ENCODE measurements around the gene SMG6.

Gene SMG6

DNA sequence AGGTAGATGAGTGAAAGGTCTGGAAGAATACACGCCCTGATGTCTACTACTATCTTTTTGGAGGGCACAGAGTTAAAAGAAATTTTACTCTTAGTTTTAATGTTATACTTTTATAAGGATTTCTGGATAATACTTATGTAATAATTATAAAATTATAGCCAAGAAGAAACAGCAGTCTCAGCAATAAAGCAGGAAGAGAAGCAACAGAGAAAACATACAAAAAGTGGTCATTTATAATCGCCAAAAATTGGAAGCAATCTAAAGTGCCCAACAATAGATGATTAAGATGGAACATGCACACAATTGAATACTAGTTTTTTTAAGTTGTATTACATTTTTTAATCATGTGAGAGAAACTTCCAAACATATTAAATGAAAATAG lies 64.4 kb downstream of the SMG6 start:
- Histone ChIP-seq H4K20me1 (ENCODE audit: insufficient read depth, low read length) (no peaks in the 10 kb centered on the region), H3K4me1 (ENCODE audit: insufficient read depth, low read length, severe bottlenecking) (peaks cover 56% of the 10 kb centered on the region), H3K9me3 (ENCODE audit: low read length) (no peaks in the 10 kb centered on the region), H3K9me2 (ENCODE audit: low read depth, low read length) (no peaks in the 10 kb centered on the region), H3K79me2 (ENCODE audit: insufficient read depth, low read length) (no peaks in the 10 kb centered on the region), H2AFZ (ENCODE audit: low read length) (no peak overlapping the region), H3K27ac (ENCODE audit: low read depth, low read length, poor library complexity, severe bottlenecking) (peak overlapping the region; percentile 94), H3K36me3 (ENCODE audit: insufficient read depth, low read length) (peaks cover 9% of the 10 kb centered on the region; the same call in 1 of the 2 replicates), H3K9ac (ENCODE audit: low read length) (peak overlapping the region; percentile 40), H3K27me3 (ENCODE audit: insufficient read depth, low read length) (no peaks in the 10 kb centered on the region), H3K4me3 (ENCODE audit: low read depth, low read length, poor library complexity, severe bottlenecking) (peak overlapping the region; percentile 30), H3F3A (ENCODE audit: insufficient read depth, low read length) (peaks cover 10% of the 10 kb centered on the region), H3K4me2 (ENCODE audit: low read length) (peak overlapping the region; percentile 67)
- TF ChIP-seq, protein P1, sequence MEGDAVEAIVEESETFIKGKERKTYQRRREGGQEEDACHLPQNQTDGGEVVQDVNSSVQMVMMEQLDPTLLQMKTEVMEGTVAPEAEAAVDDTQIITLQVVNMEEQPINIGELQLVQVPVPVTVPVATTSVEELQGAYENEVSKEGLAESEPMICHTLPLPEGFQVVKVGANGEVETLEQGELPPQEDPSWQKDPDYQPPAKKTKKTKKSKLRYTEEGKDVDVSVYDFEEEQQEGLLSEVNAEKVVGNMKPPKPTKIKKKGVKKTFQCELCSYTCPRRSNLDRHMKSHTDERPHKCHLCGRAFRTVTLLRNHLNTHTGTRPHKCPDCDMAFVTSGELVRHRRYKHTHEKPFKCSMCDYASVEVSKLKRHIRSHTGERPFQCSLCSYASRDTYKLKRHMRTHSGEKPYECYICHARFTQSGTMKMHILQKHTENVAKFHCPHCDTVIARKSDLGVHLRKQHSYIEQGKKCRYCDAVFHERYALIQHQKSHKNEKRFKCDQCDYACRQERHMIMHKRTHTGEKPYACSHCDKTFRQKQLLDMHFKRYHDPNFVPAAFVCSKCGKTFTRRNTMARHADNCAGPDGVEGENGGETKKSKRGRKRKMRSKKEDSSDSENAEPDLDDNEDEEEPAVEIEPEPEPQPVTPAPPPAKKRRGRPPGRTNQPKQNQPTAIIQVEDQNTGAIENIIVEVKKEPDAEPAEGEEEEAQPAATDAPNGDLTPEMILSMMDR (IDR thresholded peaks at IDR 0.05; ENCODE audit: low read length): no peak
- TF ChIP-seq EZH2 (IDR thresholded peaks at IDR 0.05; ENCODE audit: borderline replicate concordance, low read length): no peak

DNA sequence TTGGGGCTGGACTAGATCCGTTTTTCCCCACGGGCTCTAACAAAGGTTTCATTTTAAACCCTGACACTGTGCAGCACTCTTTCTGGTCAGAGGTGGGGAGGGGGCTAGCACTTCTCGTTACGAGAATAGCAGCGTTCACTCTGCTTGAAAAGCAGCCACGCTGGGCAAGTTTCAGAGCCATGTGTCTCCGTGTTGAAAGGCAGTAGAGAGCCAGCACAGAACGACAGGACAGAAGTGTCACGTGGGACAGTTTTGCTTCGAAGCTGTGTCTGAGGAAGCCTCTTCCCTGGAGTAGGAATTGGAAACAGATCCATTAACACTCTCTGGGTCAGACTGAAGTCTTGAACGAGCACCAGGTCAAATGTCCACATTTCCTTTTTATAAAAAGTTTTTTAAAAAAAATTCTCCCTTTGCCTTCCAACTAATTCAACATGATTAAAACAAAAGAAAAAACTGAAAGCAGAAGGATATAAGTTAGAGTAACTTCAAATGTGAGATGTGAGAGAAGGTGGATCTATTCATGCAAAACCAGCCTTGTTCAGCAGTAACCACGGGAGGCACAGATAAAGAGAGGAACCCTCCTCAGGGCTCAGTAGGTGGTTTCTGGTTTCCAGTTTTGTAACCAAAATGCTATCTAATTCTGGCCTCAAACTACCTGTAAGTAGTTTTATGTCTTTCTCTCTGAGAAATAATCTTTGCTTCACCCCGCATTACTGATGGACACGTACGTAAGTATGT lies 65.0 kb downstream of the SMG6 start:
- Histone ChIP-seq H3K9me2 (ENCODE audit: low read depth, low read length) (no peaks in the 10 kb centered on the region), H3K4me2 (ENCODE audit: low read length) (peak overlapping the region; percentile 67), H3K36me3 (ENCODE audit: insufficient read depth, low read length) (peaks cover 9% of the 10 kb centered on the region; the same call in 1 of the 2 replicates), H3K4me1 (ENCODE audit: insufficient read depth, low read length, severe bottlenecking) (peaks cover 56% of the 10 kb centered on the region), H3K27me3 (ENCODE audit: insufficient read depth, low read length) (no peaks in the 10 kb centered on the region), H3K27ac (ENCODE audit: low read depth, low read length, poor library complexity, severe bottlenecking) (peak overlapping the region; percentile 94), H3F3A (ENCODE audit: insufficient read depth, low read length) (peaks cover 10% of the 10 kb centered on the region), H2AFZ (ENCODE audit: low read length) (no peak overlapping the region), H3K4me3 (ENCODE audit: low read depth, low read length, poor library complexity, severe bottlenecking) (peak overlapping the region; percentile 30), H3K79me2 (ENCODE audit: insufficient read depth, low read length) (no peaks in the 10 kb centered on the region), H3K9me3 (ENCODE audit: low read length) (no peaks in the 10 kb centered on the region), H4K20me1 (ENCODE audit: insufficient read depth, low read length) (no peaks in the 10 kb centered on the region), H3K9ac (ENCODE audit: low read length) (peak overlapping the region; percentile 40)
- TF ChIP-seq, protein P1 (IDR thresholded peaks at IDR 0.05; ENCODE audit: low read length): no peak
- TF ChIP-seq EZH2 (IDR thresholded peaks at IDR 0.05; ENCODE audit: borderline replicate concordance, low read length): no peak

DNA sequence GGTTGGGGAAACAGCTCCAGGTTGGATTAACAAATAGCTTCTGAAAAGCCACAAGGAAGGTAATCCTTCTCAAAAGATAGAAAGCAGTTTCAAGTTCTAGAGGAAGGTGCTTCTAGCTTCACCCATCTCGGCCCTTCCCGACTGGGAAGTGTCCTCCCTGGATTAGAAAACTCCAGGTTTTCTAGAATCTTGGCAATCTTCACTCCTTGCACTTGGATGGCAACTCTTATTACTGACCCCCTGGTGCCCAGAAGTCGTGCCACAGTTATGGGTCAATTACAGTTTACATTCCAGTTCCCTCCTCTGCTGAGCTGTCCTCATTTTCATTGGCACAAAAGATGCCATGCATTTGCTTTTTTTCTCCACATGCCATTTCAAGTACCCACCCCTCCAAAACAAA lies 65.6 kb downstream of the SMG6 start:
- no peak for TF ChIP-seq EZH2 (IDR thresholded peaks at IDR 0.05; ENCODE audit: borderline replicate concordance, low read length)
- TF ChIP-seq, protein P1 (IDR thresholded peaks at IDR 0.05; ENCODE audit: low read length): no peak
- Histone ChIP-seq H3K36me3 (ENCODE audit: insufficient read depth, low read length) (peaks cover 9% of the 10 kb centered on the region; the same call in 1 of the 2 replicates), H3K9me2 (ENCODE audit: low read depth, low read length) (no peaks in the 10 kb centered on the region), H3K27me3 (ENCODE audit: insufficient read depth, low read length) (no peaks in the 10 kb centered on the region), H3K27ac (ENCODE audit: low read depth, low read length, poor library complexity, severe bottlenecking) (peak overlapping the region; percentile 94), H3K9me3 (ENCODE audit: low read length) (no peaks in the 10 kb centered on the region), H3F3A (ENCODE audit: insufficient read depth, low read length) (peaks cover 10% of the 10 kb centered on the region), H2AFZ (ENCODE audit: low read length) (no peak overlapping the region), H3K4me3 (ENCODE audit: low read depth, low read length, poor library complexity, severe bottlenecking) (no peak overlapping the region), H3K4me1 (ENCODE audit: insufficient read depth, low read length, severe bottlenecking) (peaks cover 56% of the 10 kb centered on the region), H3K9ac (ENCODE audit: low read length) (peak overlapping the region; percentile 40; the same call in 1 of the 2 replicates), H3K4me2 (ENCODE audit: low read length) (peak overlapping the region; percentile 67; the same call in 1 of the 2 replicates), H3K79me2 (ENCODE audit: insufficient read depth, low read length) (no peaks in the 10 kb centered on the region), H4K20me1 (ENCODE audit: insufficient read depth, low read length) (no peaks in the 10 kb centered on the region)

Data from OCI-LY1 (cell line).